Skin of body (tissue), 2 donors: ENCODE results near the gene MLEC. TPM values are rescaled to one million over a fixed set of nuclear protein-coding genes. Genes with fewer than 3 reads are reported as not detected.

Experiments
- DNase-seq: peaks from one replicate; lab custom pipeline; 2025; lab: John Stamatoyannopoulos, UW
- total RNA-seq: library from RNA; depleted of rRNA; stranded (reverse); fragments of >200 nt; gene quantifications from one replicate; pipeline ENCODE4 v1.2.3, GENCODE V29; 2014

The MLEC gene
- total RNA-seq, 1 donor from 2014 or later = 53.9 TPM

DNA sequence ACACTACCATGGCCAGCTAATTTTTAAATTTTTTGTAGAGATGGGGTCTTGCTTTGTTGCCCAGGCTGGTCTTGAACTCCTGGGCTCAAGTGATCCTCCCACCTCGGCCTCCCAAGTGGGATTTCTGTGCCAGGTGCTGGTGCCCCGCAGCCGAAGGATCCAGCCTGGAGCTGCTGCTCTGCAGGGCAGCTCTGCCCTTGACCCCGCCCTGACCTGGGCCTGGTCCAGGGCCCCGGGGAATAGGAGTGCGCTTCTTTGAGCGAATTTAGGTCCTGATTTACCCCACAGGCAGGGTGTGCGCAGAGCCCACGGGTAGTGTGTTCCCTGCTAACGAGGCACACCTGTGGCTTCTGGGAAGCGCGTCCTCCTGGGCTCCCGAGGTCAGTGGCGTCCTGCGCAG, 53.9 kb downstream of the MLEC start:
- DNase-seq = no peak

DNA sequence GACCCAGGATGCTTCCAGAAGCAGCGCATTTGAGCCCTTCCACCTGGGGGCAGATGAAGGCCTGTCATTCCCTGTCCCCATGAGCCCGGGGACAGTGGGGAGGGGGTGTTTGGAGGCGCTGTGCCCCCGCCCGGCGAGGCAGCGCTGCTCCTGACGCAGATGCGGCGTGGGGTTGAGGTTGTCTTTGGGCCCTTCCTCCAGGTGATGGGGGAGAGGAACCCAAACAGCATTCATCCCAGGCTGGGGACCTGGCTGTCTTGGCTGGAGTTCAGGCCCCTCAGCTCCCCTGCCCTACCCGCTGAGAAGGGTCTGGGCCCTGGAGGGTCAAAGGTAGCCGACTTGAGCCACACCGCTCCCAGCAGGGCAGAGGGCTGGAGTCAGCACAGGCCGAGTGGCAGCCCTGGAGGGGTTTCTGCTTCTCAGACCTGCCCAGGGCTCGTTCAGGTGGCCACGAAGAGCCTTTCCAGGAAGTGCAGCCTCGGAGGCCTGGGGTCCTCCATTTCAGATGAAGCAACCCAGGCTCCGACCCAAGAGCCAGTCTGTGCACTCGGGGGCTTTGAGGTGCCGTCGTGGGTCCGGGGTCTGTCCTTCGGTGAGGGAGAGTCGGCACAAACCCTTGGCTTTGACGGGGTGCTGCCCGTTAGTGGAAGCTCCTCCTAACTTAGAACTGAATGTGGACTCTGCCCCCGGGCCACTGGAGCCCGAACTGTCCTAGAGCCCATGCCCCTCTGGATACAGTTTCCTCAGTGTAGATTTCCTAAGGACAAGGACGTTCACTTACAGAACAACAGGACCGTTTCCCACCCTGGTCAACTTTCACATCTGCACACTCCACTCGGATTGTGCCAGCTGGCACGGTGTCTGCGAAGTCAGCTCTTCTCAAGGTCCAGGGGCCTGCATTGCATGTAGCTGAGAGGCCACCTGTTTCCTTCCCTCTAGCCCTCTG, 54.8 kb downstream of the MLEC start:
- peak; percentile 9 for DNase-seq

DNA sequence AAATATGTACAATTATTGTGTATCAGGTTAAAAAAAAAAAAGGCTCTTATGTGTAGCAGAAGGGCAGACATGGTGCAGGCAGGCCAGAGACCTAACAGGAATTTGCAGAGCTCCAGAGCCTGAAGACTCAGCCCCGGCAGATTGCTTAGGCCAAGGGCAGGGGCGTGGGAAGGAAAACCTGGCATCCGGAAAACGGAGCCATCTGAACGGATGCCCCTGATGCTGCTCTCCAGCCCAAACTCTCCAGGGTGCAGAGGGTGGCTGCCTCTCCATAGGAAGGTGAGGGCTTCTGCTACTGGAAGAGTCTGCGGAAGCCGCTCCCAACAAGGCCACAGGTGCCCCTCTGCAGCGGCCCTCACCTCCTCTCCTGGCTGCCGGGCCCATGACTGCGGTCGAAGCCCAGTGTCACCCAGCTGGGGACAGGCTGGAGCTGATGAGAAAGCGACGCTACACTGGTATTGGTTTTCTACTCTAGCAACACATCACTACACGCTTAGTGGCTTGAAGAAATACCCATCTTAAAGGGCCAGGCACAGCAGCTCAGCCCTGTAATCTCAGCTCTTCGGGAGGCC, 58.1 kb downstream of the MLEC start:
- DNase-seq = no peak

DNA sequence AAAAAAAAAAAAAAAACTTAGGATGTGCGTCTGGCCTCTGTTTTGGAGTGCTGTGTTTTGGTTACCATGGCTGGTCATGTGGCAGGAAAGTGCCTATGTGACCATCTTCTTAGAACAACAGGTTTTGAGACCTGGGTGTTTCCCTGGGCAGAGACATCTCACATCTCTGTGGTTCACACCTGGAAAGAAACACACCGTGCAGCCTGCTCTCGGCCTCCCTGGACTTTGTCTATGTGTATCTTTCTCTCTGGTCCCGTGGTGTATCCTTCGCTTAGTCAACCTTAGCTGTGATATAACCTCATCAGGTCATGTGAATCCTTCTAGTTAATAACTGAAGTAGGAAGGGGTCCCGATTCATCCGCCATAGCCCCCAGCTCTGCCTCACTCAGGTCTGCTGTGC, 61.3 kb downstream of the MLEC start:
- no peak for DNase-seq

DNA sequence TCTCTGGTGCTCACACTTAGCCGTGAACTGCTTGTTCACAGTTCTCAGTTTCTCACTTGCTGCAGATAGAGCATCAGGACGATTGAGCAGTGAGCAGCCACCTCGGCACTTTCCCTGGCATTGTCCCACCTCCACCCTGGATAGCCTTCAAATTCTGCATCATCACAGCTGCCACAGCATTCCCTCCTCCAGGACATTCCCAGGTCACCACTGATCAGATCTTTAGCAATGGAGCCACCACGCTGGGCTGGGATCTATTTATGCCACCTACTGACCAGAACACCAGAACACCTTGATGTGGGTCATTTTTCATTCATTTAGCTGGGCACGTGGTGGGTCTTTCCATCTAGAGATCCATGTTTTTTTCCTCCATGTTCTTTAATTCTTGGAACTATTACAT, 62.3 kb downstream of the MLEC start:
- DNase-seq = no peak

DNA sequence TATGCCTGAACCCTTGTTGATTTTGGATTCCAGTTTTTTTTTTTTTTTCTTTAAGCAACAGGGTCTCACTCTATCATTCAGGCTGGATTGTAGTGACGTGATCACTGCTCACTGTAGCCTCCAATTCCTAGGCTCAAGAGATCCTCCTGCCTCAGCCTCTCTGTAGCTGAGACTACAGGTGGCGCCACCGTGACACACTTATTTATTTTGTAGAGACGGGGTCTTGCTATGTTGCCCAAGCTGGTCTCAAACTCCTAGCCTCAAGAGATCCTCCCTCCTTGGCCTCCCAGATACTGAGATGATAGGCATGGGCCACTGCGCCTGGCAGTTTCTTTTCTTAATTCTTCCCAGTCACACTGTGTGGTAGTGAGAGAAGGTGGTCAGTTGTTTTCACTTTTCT, 63.9 kb downstream of the MLEC start:
- DNase-seq = no peak

DNA sequence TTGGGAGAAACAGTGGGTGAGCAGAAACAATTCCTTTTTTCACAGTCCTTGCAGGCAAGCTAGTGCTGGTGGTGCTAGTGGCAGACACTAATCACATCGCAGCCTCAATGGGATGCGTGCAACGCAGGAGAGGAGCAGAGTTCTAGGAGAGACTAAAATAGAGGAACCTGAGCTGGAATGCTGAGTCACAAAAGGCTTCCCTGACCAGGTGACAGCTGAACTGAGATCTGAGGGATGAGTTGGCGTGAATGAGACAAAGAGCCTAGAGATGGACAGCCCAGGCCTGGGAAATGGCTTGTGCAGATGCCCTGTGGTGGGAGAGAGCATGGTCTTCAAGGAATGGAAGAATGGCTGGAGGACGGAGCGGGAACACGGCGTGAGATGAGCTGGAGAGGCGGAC, 64.4 kb downstream of the MLEC start:
- DNase-seq = no peak

Other genes starting within 250 kb of the MLEC start
- 242 TPM for gene COX6A1, start 249.0 kb upstream of the MLEC start, total RNA-seq
- 14.4 TPM for gene TRIAP1, start 240.8 kb upstream of the MLEC start, total RNA-seq
- gene GATC, start 240.7 kb upstream of the MLEC start, total RNA-seq = 18.1 TPM
- gene SRSF9, start 217.4 kb upstream of the MLEC start, total RNA-seq = 105 TPM
- 226 TPM for gene DYNLL1, start 191.0 kb upstream of the MLEC start, total RNA-seq
- 30.5 TPM for gene COQ5, start 158.0 kb upstream of the MLEC start, total RNA-seq
- 127 TPM for gene RNF10, start 152.8 kb upstream of the MLEC start, total RNA-seq
- 15.1 TPM for gene POP5, start 105.7 kb upstream of the MLEC start, total RNA-seq
- 1.3 TPM for gene CABP1, start 46.5 kb upstream of the MLEC start, total RNA-seq
- gene UNC119B, start 23.3 kb downstream of the MLEC start, total RNA-seq = 15.5 TPM
- gene ACADS, start 38.7 kb downstream of the MLEC start, total RNA-seq = 12.3 TPM
- gene SPPL3, start 217.2 kb downstream of the MLEC start, total RNA-seq = 28.5 TPM